Measurements from ENCODE around the gene PDE6G.
"Not testable (repeated sequence)": the region's sequence is repeated elsewhere in the genome, so short reads cannot be mapped to it uniquely, and the experiment has no call there.

Gene PDE6G

DNA sequence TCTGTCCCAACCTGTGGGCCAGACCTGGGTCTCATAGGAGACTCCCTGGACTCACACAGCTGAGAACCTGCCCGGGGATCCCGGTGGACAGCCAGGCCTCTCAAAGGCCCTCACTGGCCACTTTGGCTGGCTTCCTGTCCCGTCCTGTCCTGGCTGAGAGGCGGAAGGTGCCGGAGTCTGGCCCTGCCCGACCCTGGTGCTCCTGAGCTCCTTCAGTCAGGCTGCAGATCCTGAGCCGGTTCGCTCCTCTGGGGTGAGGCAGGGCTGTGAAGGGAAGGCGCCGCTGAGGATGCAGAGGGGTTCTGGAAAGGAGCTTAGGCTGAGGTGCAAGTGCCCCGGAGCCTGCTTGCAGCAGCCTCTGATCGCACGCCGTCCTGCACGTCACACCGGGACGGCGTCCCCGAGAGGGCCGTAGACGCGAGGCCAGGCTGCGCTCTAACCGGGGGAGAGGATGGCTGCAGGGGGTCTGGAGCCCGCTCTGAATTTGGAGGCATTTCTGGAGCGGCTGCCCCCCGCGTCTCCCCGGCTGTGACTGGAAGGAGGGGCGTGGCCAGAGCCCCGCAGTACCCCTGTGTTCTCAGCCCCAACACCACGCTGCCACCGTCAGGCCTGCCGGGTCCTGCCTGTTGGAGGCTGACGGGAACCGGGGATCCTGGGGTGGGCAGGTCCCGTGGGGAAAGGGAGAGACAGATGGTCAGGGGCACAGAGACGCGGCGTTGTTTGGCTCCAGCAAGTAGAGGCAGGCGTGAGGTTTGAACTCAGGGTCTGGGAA lies 31.6 kb upstream of the PDE6G start:
- no peak for DNase-seq

DNA sequence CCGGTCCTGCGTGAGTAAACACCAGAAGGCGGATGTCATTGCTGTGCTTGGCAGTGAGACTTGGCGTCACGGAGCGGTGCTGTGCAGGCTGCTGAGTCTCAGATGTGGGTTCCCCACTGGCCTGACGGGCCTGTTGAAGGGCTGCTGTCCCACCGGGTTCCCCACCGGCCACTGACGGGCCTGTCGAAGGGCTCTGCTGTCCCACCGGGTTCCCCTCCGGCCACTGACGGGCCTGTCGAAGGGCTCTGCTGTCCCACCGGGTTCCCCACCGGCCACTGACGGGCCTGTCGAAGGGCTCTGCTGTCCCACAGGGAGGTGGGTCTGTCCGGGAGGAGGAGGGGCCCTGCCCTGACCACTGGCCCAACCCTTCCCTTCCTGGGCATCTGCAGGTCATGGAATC lies 30.3 kb upstream of the PDE6G start:
- DNase-seq: no peak

DNA sequence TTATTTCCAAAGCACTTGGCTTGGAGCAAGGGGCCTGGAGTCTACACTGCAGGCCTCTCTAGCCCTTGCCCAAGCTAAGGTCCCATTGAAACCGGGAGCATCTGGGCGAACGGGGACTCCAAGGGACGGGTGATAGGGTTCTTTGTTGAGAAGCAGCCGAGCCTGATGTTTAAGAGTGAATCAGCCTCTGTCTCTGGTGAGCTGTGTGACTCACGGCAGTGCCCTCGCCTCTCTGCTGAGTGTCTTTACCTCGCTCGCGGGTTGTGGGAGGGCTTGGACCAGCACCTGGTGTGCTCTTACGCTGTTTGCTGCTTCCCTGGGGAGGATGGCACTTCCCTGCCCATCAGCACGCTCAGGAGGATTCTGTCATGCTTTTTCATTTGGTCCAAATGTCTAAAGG lies 28.8 kb upstream of the PDE6G start:
- DNase-seq: no peak

DNA sequence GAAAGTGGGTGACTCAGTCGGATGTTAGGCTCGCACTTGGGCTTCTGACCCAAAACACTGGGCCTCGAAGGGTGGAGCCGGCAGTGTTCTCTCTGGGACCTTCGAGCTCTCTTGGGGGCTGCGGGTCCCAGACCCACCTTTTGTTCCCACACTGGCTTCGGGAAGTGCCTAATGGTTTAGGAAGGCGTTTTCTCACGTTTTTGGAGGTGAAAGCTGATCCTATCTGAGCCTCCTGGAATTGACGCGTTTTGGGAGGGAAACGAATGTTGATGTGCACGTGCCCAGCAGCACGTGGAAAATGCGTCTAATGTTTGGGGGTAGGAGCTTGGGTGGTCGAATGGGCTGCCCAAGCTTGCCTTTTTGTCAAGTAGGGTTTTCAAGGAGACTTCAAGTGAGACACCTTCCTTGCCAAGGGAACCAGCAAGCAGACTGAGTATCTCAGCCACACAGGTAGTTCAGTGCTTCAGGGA lies 28.1 kb upstream of the PDE6G start:
- no peak for DNase-seq

DNA sequence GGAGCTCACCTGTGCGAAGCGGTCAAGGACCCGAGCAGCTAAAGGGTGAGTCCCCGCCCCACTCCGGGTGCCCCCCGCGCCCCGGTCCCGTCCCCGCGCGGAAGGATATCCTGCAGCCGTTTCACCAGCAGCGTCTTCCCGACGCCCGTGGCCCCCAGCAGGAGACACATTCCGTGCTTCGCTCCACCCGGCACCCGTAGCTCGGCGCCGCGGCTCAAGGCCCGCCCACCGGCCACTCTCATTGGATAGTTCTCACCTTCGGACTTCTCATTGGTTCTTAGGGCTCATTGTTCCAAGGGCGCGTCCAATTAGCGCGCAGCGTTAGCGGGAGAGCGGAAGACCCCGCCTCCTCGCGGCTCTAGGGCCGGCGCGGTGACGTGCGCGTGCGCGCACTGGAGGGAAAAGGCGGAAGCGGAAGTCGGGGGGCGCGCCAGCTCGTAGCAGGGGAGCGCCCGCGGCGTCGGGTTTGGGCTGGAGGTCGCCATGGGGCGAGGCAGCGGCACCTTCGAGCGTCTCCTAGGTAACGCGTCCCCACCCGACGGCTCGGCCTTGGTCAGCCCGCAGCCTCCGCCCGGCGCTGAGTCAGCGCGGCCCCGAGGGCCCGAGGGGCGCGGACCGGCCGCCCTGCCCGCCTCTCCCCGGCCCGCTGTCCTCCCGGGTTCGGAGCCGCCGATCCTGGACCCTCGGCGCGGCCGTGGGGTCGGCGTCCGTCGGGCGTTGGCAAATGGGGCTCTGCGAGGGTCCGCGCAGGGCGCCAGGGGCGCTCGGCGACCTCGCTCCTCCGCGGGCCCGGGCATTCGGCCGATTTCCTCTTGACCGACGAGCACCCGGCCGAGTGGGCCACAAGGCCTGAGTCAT lies 27.5 kb upstream of the PDE6G start, which contains the start of the genes ARL16 and HGS:
Gene ARL16 (minus strand): TSS at position 214 of the 858 bp plus-strand sequence. CDS start 44 bp downstream, at position 170.
Gene HGS (plus strand): TSS at position 428 of the 858 bp plus-strand sequence. CDS start 56 bp downstream, at position 484.
- DNase-seq: peak; percentile 97

DNA sequence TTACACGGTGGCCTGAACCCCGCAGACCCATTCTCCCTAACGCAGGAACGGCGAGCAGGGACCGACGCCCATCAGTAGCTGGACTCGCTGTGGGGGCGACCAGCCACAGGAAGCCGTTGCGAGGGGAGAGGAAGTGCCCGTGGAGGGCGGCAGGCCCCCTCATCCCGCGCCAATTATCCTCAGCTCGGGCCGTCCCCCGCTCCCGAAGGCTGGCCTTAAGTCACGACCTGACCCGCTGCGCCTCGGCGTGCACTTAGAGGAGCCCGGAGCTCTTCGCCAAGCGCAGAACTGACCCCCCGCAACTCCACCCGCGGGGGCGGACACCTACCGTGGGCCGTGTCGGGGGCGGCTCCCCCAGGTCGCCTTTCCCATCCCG lies 26.9 kb upstream of the PDE6G start:
- no peak for DNase-seq

DNA sequence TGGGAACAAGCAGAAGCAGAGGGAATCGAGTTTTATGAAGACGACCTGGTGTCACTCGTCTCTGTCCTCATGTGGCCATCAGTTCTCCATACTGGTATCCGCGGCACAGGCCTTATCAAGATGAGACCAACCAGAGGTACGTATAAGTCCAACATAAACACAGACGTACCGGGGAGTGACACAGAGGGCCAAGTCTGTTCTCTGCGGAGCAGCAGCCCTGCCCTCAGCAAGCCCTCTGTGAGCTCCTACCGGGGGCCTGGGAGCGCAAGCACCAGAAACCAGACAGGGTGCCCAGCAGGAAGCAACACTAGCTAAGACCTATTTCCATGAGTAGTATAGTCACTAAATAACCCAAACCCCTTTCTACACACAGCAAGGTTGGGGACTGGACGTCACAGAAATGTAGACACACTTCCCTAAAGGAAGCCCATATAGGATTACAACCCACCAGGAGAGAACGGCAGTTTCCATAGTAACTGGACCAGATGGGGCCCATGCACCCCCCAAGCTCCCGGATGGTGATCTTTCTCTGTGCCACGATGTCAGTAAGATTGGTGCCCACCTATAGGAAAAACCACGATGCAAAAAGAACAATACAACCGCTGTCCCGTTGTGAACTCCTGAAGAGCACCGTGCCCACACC lies 26.3 kb upstream of the PDE6G start:
- no peak for DNase-seq

DNA sequence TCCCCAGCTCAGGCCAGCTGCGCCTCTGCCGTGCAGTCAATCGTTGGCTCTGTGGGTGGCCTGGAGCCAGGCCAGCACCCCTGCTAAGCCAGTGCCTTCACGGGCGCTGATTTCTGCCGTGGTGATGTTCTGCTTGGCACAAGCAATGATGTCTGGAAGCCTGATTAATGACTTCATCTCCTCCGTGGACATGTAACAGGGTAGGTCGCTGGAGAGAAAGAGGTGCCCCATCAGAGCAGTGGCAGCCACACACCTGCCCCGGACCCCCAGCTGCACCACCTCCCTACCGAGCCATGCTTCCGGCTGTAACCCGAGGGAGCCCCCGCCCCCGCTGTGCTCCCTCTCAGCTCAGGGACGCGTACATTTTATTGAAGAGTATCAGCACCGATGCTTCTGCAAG lies 25.3 kb upstream of the PDE6G start:
- no peak for DNase-seq

DNA sequence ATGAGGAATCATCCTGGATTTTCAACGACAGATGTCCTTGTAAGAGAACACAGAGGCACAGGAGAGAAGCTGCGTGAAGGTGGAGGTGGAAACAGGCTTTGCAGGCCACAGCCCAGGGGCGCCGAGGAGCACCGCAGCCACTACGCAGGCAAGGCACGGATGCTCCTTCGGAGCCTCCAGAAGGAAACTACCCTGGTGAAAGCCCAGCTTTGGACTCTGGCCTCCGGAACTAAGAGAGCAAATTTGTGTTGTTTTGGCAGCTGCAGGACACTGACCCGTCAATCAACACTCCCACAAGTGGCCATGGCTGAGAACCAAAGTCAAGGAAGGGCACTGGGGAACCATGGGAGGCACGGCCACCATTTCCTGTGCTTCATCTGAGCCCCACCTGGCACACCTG lies 23.8 kb upstream of the PDE6G start:
- DNase-seq: no peak

DNA sequence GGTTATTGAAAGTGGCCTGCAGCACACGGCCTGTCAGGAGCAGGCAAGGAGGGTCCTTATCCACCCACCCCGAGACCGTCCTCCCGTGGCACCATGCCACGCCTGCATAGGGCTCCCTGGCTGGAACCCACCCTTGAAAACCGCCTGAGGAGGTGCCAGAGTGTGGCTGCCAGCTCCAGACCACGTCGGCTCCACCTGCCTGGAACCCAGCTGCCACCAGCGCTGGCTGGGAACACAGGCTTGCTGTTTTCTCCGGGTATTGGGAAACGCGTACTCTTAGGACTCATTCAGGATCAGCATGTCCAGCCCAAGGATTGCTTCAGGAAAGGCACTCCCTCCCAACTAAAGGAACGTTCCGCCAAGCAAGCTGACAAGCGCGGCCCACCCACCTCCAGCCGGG lies 20.6 kb upstream of the PDE6G start:
- no peak for DNase-seq

DNA sequence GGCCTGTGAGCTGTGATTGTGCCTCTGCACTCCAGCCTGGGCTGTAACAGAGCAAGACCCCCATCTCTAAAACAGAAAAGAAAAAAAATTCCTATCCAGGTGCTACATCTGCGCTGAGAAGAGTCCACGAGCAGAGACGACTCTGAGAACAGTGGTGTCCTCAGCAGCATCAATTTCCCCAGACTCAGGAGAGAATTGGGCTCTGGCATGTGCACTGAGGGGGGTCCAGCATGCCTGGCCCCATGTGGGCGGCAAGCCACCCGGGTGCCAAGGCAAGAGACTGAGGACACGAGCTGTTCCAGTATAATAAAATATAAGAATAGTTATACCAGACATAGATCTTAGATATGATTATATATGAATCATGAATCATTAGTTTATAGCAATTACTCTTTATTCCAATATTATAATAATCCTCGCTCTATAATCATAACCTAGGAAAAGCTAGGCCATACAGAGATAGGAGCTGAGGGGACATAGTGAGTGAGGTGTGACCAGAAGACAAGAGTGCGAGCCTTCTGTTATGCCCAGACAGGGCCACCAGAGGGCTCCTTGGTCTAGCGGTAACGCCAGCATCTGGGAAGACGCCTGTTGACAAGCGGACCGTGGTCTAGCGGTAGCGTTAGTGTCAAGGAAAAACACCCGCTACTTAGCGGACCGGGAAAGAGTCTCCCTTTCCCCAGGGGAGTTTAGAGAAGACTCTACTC lies 19.3 kb upstream of the PDE6G start:
- DNase-seq: not testable (repeated sequence)

DNA sequence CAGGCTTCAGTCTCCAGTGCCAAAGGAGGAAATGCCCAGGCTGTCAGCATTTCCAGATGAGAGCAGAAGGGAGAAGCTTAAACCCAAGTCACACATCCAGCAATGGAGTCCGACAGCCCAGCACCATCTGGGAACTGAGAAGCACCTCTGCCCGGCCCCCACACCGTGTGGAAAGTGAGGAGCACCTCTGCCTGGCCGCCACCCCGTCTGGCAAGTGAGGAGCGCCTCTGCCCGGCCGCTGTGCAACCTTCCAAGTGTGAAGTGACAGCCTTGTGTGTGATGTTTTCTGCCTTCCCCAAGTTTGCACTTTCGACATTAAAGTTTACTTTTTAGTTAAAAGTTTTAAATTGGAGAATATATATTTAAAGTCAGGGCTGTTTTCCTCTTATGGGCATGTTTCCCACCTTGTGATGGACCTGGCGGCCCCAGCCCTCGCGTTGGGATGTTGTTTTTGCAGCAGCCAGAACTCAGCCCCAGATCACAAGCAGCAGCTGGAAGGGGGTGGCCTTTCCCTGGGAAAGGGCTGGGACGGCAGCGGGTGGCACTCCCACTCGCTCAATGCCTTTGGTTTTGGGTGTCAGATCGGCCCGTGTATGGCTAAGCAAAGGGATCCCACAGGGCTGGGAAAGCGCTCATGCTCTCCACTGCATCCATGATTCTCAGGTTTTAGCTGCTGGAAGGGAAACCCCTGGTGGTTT lies 17.4 kb upstream of the PDE6G start:
- no peak for DNase-seq

DNA sequence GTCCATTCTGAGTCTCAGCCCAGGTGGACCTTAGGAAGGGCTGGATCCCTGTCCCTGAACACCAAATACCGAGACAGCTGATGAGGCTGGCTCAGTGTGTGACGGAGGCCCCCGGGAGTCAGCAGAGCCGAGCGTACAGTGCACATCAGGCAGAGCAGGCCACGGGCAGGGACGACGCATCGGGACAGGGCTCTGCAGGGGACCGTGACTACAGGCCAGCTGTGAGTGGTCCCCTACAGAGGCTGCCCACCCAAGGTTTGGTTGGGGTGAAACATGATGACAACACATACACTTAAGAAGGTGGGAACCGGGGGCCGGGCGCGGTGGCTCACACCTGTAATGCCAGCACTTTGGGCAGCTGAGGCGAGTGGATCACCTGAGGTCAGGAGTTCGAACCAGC lies 16.6 kb upstream of the PDE6G start:
- DNase-seq: no peak

DNA sequence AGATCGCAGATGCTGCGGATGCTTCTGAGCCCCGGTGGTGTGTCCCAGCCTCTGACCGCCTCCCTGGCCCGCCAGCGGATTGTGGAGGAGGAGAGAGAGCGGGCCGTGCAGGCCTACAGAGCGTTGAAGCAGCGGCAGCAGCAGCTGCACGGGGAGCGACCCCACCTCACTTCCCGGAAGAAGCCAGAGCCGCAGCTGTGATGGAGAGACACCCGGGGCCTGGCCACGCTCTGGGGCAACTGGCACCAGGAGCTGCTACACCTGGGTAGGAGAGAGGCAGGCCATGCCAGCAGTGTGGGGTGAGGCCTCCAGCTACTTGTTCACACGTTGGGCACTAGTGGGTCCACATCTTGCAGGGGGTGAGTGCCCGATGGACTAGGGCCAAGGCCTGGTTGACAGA lies 16.2 kb upstream of the PDE6G start:
- no peak for DNase-seq

DNA sequence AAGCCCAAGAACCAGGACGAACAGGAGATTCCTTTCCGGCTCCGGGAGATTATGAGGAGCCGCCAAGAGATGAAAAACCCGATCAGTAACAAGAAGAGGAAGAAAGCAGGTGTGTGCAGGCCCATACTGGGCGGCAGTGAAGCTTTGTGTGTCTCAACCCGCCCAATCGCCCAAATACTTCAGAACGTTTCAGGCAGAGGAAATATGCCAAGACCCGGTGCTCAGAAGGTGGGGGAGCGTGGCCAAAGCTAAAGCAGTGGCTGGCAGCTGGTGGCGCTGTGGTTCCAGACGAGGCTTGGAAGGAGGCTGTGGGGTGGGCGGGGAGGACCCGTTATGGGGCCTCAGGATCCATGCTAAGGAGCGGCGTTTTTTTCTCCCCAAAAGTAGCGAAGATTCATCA lies 11.4 kb upstream of the PDE6G start:
- no peak for DNase-seq

DNA sequence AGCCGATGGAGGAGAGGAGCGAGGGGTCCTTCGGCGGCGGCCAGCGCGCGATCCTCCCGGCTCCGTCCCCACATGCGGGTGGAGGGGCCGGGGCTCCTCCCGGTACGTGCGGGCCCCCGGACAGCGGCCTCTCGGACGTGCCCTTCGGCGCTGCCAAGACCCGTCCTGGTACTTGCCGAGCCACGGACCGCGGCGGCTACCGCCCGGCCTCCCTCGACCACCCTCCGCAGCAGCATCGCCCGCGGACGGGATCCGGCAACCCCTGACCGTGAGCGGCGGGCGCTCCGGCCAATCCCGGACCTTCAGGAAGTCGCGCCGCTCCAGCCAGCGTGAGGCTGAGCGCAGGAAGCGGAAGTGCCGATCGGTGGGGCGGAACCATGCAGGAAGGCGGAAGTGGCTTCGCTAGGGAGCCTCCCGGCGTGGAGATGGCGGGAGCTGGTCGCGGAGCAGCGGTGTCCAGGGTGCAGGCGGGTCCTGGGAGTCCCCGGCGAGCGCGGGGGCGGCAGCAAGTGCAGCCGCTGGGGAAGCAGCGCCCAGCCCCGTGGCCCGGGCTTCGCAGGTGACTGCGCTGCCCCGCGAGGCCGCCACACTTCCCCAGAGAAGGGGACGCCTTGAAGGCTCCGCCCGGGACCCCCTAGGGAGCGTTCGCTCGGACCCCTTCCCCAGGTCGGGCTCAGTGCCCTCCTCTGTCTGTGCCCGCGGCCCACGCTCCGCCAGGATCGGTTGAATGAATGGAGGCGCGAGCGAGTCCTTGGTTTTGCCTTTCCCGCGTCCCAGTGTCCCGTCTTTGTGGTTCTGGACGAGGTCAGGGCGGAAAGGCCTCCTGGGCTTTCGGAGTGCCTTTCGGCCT lies 10.2 kb upstream of the PDE6G start, which contains the start of the genes CCDC137 and OXLD1:
Gene CCDC137 (plus strand): TSS at position 396 of the 850 bp plus-strand sequence. CDS start 30 bp downstream, at position 426.
Gene OXLD1 (minus strand): TSS at position 264 of the 850 bp plus-strand sequence. CDS start 28 bp downstream, at position 236.
- peak; percentile 82 for DNase-seq

DNA sequence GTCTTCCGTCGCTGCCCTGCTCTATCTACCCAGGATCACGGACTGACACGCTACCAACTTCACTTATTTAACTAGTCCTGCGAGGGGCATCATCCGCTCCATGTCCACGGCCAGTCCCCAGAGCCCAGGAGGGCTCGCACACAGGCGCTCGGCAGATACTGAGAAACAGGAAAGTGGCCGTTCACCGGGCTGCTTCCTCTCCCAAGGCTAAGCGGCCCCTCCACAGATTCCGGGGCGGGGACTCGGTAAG lies 9.7 kb upstream of the PDE6G start:
- DNase-seq: no peak

DNA sequence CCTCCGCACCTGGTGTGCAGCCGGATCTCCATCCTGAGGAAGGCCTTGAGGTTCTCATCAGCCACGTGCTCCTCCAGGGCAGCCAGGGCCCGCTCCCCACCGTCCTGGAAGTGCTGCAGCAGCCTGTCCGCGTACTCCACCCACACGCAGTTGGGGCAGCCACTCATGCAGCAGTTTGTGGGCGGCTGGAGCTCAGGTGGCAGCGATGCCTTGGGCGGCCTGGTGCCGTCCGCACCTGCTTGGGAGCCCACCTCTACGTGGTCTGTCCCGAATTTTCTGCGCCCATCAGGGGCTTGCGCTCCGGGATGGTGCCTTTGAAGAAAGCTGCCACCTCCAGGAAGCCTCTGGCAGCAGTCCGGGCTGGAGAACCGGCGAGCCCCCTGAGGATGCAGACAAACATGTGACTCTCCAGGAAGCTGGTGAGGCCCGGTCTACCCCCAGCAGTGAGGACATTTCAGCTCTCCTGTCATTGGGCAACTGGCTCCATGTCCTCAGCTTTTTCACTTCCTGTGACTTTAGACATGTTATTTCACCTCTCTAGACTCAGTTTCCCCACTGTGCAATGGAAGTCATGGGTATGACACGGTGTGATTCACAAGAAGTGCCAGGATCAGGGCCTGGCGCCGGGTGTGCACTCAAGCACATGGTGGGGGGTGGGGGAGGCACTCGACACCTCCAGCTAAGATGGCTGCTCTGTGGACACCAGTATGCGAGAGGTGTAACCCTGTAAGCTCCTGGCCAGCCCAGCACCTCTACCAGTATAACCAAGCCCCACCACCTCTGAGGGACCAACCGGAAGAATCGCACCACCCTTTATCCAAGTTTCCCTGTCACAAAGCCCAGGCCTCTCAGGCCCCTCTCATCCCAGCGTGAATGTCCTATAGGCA lies 9.1 kb upstream of the PDE6G start:
- no peak for DNase-seq

DNA sequence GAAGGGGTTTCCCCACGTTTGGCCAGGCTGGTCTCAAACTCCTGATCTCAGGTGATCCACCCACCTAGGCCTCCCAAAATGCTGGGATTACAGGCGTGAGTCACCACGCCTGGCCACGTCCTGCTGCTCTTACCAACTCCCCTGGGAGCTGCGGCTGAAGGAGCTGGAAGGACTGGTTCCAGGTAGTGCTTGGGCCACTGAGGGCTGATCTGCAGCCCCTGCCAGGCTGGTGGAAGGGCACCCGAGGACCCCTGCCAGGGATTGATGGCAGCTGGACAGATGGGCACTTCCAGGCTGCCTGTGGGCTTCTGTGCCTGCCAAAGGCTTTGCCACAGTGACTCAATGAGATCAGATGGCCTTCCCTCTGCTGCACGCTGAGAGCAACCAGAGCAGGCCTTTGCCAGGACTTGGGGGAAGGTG lies 7.7 kb upstream of the PDE6G start:
- DNase-seq: no peak

DNA sequence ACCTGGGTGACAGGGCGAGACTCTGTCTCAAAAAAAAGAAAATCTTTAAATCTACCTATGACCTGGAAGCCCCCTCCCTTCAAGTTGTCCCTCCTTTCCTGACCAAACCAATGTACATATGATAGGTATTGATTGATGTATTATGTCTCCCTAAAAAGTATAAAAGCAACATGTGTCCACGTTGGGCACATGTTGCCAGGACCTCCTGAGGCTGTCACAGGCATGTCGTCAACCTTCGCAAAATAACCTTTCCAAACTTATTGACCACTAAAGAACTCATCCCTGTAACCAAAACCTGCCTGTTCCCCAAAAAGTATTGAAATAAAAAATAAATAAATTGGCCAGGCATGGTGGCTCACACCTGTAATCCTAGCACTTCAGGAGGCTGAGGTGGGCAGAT lies 5.7 kb upstream of the PDE6G start:
- DNase-seq: no peak

Measured in NCI-H1048 (cell line).